A549 (cell line): ENCODE measurements around the gene TTC28. TPM values are rescaled to one million over a fixed set of nuclear protein-coding genes. Genes with fewer than 3 reads are reported as not detected.

ENCODE experiments used
- ATAC-seq, 2 experiments: fragments of 200-7000 bp in 1 of 2; fragments of >200 bp in 1 of 2; cut with Nextera tagmentation in 1 of 2; cut with Tn5 transposase in 1 of 2; 3 replicates each; pipeline versions ENCODE4 v1.8.0 to v1.9.1; 2018 to 2020; ENCODE audit warnings: mild to moderate bottlenecking in 1 of 2, moderate library complexity in 1 of 2
- CTCF ChIA-PET: fragments of 300-600 bp; sonication (Branson Sonifier 250); formaldehyde crosslinking; extraction: SDS; loops from one replicate; lab custom pipeline; 2021; ENCODE audit warnings: antibody characterized with exemption, inconsistent platforms; lab: Yijun Ruan, JAX
- POLR2A ChIA-PET: fragments of 350-600 bp; formaldehyde crosslinking; extraction: SDS; loops from one replicate; lab custom pipeline; 2021; ENCODE audit warnings: antibody characterized with exemption, inconsistent platforms; lab: Yijun Ruan, JAX
- DNase-seq, 2 experiments: peaks; one replicate each; pipeline versions ENCODE4 v3.0.0 to v3.0.0-alpha.2; 2011 to 2016; ENCODE audit warnings: low read depth in 1 of 2, low spot score in 1 of 2
- FAIRE-seq: peaks from 2 replicates; lab custom pipeline; 2011; peaks lifted over from hg19 to GRCh38; lab: Jason Lieb, UNC
- H3K27ac ChIP-seq, 2 experiments: fragments of >200 bp; sonication (Bioruptor Twin); formaldehyde crosslinking; 3 replicates each; pipeline ENCODE4 v1.5.1; 2016 to 2017
- H3K4me1 ChIP-seq: fragments of >200 bp; sonication (Bioruptor Twin); formaldehyde crosslinking; 3 replicates; pipeline ENCODE4 v1.6.1; 2016
- H3K4me2 ChIP-seq: fragments of >200 bp; sonication (Bioruptor Twin); formaldehyde crosslinking; 3 replicates; pipeline ENCODE4 v1.6.1; 2016
- H3K4me3 ChIP-seq: fragments of >200 bp; sonication (Bioruptor Twin); formaldehyde crosslinking; 3 replicates; pipeline ENCODE4 v1.5.1; 2016
- H3K9me3 ChIP-seq: fragments of >200 bp; sonication (Bioruptor Twin); formaldehyde crosslinking; 3 replicates; pipeline ENCODE4 v1.6.1; 2016
- CEBPB ChIP-seq, 2 experiments: fragments of >200 bp in 1 of 2; sonication (Bioruptor Twin) in 1 of 2; formaldehyde crosslinking in 1 of 2; IDR thresholded peaks; 2 replicates each; pipeline ENCODE4 v1.6.1; 2012 to 2016
- ELK1 ChIP-seq: fragments of 150-350 bp; IDR thresholded peaks from 2 replicates; pipeline ENCODE4 v1.6.1; 2014; ENCODE audit warnings: low read depth, mild to moderate bottlenecking, low read length
- ESRRA ChIP-seq: fragments of 150-350 bp; IDR thresholded peaks from 2 replicates; pipeline ENCODE4 v1.6.1; 2014; ENCODE audit warnings: mild to moderate bottlenecking, low read length, borderline replicate concordance
- GATA3 ChIP-seq: IDR thresholded peaks from 2 replicates; pipeline ENCODE4 v1.6.1; 2012; ENCODE audit warnings: borderline replicate concordance
- HOXB5 ChIP-seq: fragments of 250-450 bp; sonication (Bioruptor Pico); IDR thresholded peaks from 2 replicates; pipeline ENCODE4 v1.5.0; 2020; ENCODE audit warnings: mild to moderate bottlenecking, moderate library complexity
- JUN ChIP-seq, 2 experiments: fragments of >200 bp; sonication (Bioruptor Twin); formaldehyde crosslinking; IDR thresholded peaks; 2 replicates in 1 of 2; 3 replicates in 1 of 2; pipeline ENCODE4 v1.6.1; 2016 to 2017
- MAFK ChIP-seq: fragments of 450-650 bp; IDR thresholded peaks from 2 replicates; pipeline ENCODE4 v1.6.1; 2014; ENCODE audit not compliant: partially characterized antibody
- MAX ChIP-seq: IDR thresholded peaks from 2 replicates; pipeline ENCODE4 v1.6.1; 2012
- MYC ChIP-seq: IDR thresholded peaks from 2 replicates; pipeline ENCODE4 v1.6.1; 2012; ENCODE audit warnings: mild to moderate bottlenecking, inconsistent platforms, low read length, improper control_type of control experiment, borderline replicate concordance
- NFE2L2 ChIP-seq: fragments of 150-350 bp; conservative IDR thresholded peaks from 2 replicates; pipeline ENCODE4 v1.6.1; 2014; ENCODE audit warnings: low read length
- NPAS2 ChIP-seq: fragments of 250-450 bp; sonication (Bioruptor Pico); IDR thresholded peaks from 2 replicates; pipeline ENCODE4 v1.8.0; 2022; ENCODE audit warnings: mild to moderate bottlenecking, moderate library complexity, borderline replicate concordance
- POLR2A ChIP-seq: IDR thresholded peaks from 2 replicates; pipeline ENCODE4 v1.6.1; 2012; ENCODE audit warnings: mild to moderate bottlenecking, low read length
- RFX5 ChIP-seq: fragments of 450-650 bp; IDR thresholded peaks from 2 replicates; pipeline ENCODE4 v1.7.1; 2014; ENCODE audit warnings: antibody characterized with exemption, mild to moderate bottlenecking, moderate library complexity
- SMC3 ChIP-seq: fragments of >200 bp; sonication (Bioruptor Twin); formaldehyde crosslinking; IDR thresholded peaks from 3 replicates; pipeline ENCODE4 v1.6.1; 2018; ENCODE audit warnings: inconsistent platforms
- ZFP36 ChIP-seq: fragments of 450-650 bp; IDR thresholded peaks from 2 replicates; pipeline ENCODE4 v1.6.1; 2014; ENCODE audit warnings: borderline replicate concordance; ENCODE audit not compliant: partially characterized antibody
- ZNF302 ChIP-seq: fragments of 250-450 bp; sonication (Bioruptor Pico); IDR thresholded peaks from 2 replicates; pipeline ENCODE4 v1.9.0; 2021; ENCODE audit warnings: inconsistent platforms, mild to moderate bottlenecking, moderate library complexity
- WGBS: methylation state at CpG from one replicate; pipeline ENCODE4 v1.1.6; 2017; ENCODE audit errors: missing lambda C conversion rate; 5-methylcytosine and 5-hydroxymethylcytosine counted together
- polyA plus RNA-seq, 4 experiments: library from polyadenylated mRNA; depleted of rRNA in 3 of 4; stranded (reverse); fragments of >200 nt; fragmentation: RNase III in 1 of 4; extraction: RNeasy Plus Mini Kit Qiagen cat#74134 plus additional on column Dnase treatment in 1 of 4; gene quantifications; 2 replicates in 3 of 4; 3 replicates in 1 of 4; pipeline ENCODE4 v1.2.3, GENCODE V29; 2011 to 2017
- TF ChIP-seq, protein P1 (sequence below): IDR thresholded peaks from 2 replicates; pipeline ENCODE4 v1.6.1; 2012
- TF ChIP-seq, protein P2 (sequence below): fragments of >200 bp; sonication (Bioruptor Twin); formaldehyde crosslinking; IDR thresholded peaks from 3 replicates; pipeline ENCODE4 v1.5.1; 2016
- TF ChIP-seq, protein P3 (sequence below): IDR thresholded peaks from 2 replicates; pipeline ENCODE4 v1.6.1; 2012; ENCODE audit warnings: low read depth, borderline replicate concordance
- TF ChIP-seq, protein P4 (sequence below): fragments of >200 bp; sonication (Bioruptor Twin); formaldehyde crosslinking; IDR thresholded peaks from 3 replicates; pipeline ENCODE4 v1.6.1; 2016
- TF ChIP-seq, protein P5 (sequence below): fragments of 450-650 bp; IDR thresholded peaks from 2 replicates; pipeline ENCODE4 v1.6.1; 2014; ENCODE audit warnings: antibody characterized with exemption

Gene TTC28
- polyA plus RNA-seq, 2 of the 4 experiments (the other 2 are of a cell fraction), result 2.6 to 3.8 TPM

DNA sequence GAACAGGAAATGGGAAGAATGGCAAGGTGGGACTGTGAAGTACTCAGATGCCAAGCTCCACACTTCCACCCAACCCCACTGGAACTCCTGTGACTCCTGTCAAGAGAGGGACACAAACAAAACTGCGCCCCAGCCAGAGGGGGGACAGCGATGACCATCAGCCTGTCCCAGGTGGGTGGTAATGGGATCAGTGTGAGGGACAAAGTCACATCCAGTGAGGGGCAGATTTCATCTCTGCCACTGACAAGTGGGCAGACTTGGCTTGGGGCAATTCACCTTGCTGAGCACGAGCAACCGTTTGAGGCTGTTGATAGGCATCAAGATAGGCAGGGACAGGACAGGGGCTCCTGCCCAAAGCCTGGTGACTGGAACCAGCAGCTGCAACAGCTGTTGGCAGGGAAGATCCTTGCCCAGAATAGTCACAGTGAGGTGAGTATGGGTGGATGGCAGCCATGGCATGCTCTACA, 655.2 kb downstream of the TTC28 start (continued):
- TF ChIP-seq, protein P1, sequence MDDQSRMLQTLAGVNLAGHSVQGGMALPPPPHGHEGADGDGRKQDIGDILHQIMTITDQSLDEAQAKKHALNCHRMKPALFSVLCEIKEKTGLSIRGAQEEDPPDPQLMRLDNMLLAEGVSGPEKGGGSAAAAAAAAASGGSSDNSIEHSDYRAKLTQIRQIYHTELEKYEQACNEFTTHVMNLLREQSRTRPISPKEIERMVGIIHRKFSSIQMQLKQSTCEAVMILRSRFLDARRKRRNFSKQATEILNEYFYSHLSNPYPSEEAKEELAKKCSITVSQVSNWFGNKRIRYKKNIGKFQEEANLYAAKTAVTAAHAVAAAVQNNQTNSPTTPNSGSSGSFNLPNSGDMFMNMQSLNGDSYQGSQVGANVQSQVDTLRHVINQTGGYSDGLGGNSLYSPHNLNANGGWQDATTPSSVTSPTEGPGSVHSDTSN, result no peak
- TF ChIP-seq MYC (no peak), MAFK (no peak)

- Histone ChIP-seq H3K27ac (no peak overlapping the region), H3K4me3 (no peak overlapping the region), H3K4me1 (peaks cover 8% of the 10 kb centered on the region; the same call in 1 of the 3 replicates), H3K4me2 (no peak overlapping the region), H3K9me3 (no peaks in the 10 kb centered on the region)
- 94% methylated on average over 5 of the region's 5 CpGs for WGBS
- ATAC-seq (no peak), FAIRE-seq (no peak)
- CTCF ChIA-PET, result interaction anchor here (1.5 kb wide), 1 partner anchor 25 kb away, joined by 3 read pairs; no protein-coding TSS in a partner anchor
- TF ChIP-seq GATA3 (no peak), ESRRA (no peak)
- TF ChIP-seq, all 56 proteins: peak for 0
- POLR2A ChIA-PET, result no interaction called here
- no peak for DNase-seq
Observed at GRCh38 chr22:28023774-28024173, 655.9 kb downstream of the TTC28 start.

DNA sequence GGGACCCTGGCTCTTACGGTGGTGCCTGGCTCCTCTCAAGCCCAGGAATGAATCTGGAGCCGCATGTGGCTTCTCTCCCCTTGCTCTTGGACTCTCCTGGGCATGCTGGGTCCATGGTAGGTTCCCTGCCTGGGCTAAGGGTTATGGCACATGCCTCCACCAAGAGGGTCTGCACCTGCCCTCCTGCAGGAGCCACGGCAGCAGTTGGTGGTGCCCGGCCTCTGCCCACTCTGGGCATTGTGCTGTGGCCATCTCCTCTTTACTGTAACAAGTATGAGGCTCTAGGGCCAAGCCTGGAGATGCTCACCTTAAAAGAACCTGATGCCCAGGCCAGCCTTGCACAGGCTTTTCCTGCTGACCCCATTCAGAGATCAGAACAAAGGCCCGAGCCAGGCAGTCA, 656.6 kb downstream of the TTC28 start:
- peaks cover 8% of the 10 kb centered on the region; the same call in 1 of the 3 replicates for H3K4me1 ChIP-seq
- POLR2A ChIA-PET, result no interaction called here
- H3K27ac ChIP-seq, result no peak overlapping the region
- CTCF ChIA-PET, result interaction anchor here (1.5 kb wide), 1 partner anchor 26 kb away, joined by 3 read pairs; no protein-coding TSS in a partner anchor
- ATAC-seq (no peak), FAIRE-seq (no peak), DNase-seq (no peak)
- H3K4me3 ChIP-seq, result no peak overlapping the region
- H3K9me3 ChIP-seq, result no peaks in the 10 kb centered on the region
- no peak for TF ChIP-seq HOXB5 (CRISPR knock-in tag)
- TF ChIP-seq MYC, result no peak
- TF ChIP-seq, protein P2, sequence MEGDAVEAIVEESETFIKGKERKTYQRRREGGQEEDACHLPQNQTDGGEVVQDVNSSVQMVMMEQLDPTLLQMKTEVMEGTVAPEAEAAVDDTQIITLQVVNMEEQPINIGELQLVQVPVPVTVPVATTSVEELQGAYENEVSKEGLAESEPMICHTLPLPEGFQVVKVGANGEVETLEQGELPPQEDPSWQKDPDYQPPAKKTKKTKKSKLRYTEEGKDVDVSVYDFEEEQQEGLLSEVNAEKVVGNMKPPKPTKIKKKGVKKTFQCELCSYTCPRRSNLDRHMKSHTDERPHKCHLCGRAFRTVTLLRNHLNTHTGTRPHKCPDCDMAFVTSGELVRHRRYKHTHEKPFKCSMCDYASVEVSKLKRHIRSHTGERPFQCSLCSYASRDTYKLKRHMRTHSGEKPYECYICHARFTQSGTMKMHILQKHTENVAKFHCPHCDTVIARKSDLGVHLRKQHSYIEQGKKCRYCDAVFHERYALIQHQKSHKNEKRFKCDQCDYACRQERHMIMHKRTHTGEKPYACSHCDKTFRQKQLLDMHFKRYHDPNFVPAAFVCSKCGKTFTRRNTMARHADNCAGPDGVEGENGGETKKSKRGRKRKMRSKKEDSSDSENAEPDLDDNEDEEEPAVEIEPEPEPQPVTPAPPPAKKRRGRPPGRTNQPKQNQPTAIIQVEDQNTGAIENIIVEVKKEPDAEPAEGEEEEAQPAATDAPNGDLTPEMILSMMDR, result no peak
- TF ChIP-seq, all 56 proteins: peak for 0
- no peak overlapping the region for H3K4me2 ChIP-seq
- 60% methylated on average over 1 of the region's 5 CpGs for WGBS

DNA sequence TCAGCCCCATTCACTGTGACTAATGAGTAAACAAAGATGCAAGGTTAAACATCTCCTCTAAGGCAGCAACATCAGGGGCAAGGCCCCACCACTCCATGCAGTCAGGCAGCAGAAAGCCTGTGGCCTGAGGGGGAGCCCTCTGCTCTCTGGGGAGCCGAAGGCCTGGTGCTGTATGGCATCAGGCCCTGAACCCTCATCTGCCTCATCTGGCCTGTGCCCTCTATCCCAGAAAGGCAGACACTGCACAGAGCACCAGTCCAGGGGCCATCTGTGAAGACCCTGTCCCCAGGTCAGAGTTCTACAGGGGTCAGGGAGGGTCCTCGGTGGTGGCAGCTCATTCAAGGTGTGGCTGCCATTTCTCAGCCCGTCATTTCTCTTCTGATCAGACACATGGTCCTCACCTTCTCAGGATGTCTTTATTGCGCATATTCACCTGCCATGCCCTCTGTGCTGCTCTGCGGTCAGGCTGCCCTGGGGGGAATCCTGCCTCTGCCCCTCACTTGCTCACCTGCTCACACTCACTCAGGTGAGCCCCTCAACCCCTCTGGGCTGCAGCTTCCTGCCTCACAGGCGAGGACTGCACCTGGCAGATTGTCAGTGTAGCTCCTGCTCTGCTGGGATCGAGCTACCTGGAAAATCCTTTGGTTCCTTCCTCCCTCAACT, 657.5 kb downstream of the TTC28 start:
- POLR2A ChIA-PET, result no interaction called here
- 84% methylated on average over 5 of the region's 7 CpGs for WGBS
- ATAC-seq (no peak), FAIRE-seq (no peak), DNase-seq (no peak)
- no peak overlapping the region for H3K4me2 ChIP-seq
- H3K27ac ChIP-seq, result no peak overlapping the region
- no peaks in the 10 kb centered on the region for H3K9me3 ChIP-seq
- CTCF ChIA-PET, result interaction anchor here (0.6 to 3.1 kb wide), 3 partner anchors 23 to 807 kb away, joined by 3 to 11 read pairs (median 3); no protein-coding TSS in a partner anchor
- TF ChIP-seq, protein P3, sequence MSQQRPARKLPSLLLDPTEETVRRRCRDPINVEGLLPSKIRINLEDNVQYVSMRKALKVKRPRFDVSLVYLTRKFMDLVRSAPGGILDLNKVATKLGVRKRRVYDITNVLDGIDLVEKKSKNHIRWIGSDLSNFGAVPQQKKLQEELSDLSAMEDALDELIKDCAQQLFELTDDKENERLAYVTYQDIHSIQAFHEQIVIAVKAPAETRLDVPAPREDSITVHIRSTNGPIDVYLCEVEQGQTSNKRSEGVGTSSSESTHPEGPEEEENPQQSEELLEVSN, result no peak
- TF ChIP-seq MAX, result no peak
- no peak for TF ChIP-seq POLR2A
- no peak for TF ChIP-seq ZNF302 (CRISPR knock-in tag)
- no peak for TF ChIP-seq NPAS2 (CRISPR knock-in tag)
- TF ChIP-seq JUN (IDR thresholded peaks at IDR 0.05), result no peak
- TF ChIP-seq, protein P4, sequence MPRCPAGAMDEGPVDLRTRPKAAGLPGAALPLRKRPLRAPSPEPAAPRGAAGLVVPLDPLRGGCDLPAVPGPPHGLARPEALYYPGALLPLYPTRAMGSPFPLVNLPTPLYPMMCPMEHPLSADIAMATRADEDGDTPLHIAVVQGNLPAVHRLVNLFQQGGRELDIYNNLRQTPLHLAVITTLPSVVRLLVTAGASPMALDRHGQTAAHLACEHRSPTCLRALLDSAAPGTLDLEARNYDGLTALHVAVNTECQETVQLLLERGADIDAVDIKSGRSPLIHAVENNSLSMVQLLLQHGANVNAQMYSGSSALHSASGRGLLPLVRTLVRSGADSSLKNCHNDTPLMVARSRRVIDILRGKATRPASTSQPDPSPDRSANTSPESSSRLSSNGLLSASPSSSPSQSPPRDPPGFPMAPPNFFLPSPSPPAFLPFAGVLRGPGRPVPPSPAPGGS, result no peak
- TF ChIP-seq NFE2L2, result no peak
- TF ChIP-seq SMC3, result no peak
- no peak for TF ChIP-seq ZFP36
- no peak for TF ChIP-seq ELK1
- TF ChIP-seq, protein P5, sequence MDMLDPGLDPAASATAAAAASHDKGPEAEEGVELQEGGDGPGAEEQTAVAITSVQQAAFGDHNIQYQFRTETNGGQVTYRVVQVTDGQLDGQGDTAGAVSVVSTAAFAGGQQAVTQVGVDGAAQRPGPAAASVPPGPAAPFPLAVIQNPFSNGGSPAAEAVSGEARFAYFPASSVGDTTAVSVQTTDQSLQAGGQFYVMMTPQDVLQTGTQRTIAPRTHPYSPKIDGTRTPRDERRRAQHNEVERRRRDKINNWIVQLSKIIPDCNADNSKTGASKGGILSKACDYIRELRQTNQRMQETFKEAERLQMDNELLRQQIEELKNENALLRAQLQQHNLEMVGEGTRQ, result no peak
- no peak for TF ChIP-seq RFX5
- TF ChIP-seq CEBPB (IDR thresholded peaks at IDR 0.05), result no peak
- H3K4me1 ChIP-seq, result peaks cover 8% of the 10 kb centered on the region; the same call in 1 of the 3 replicates
- no peak overlapping the region for H3K4me3 ChIP-seq
